ENCODE measurements around the gene PMFBP1. TPM values are rescaled to one million over a fixed set of nuclear protein-coding genes. Genes with fewer than 3 reads are reported as not detected.

The PMFBP1 gene
- total and polyA plus RNA-seq, 2 of the 4 experiments (the other 2 are of a cell fraction) = under 0.01 TPM; not detected in 1

DNA sequence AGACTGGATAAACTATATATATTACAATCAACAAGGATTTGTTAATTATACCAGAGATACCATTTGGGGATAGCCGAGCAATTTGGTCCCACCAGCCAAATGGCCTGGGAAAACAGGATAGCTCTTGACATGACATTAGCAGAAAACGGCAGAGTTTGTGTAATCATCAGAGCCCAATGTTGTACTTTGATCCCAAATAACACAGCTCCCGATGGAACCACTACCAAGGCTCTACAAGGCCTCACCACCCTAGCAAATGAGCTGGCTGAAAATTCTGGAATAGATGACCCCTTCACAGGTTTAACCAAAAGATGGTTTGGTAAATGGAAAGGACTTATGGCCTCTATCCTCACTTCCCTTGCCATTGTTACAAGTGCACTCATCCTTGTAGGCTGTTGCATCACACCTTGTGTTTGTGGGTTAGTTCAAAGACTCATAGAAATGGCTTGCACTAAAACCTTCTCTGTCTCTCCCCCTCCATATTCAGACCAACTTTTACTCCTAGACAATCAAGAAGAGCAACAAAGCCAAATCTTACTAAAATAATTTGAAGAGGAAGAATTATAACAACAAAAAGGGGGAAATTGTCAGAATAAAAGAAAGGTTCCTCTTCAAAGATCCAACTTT lies 88.1 kb downstream of the PMFBP1 start:
- Histone ChIP-seq H3K79me1 (ENCODE audit: low read depth in 1 of 2, low read length in 2 of 2) (no peaks in the 10 kb centered on the region), H3K36me3 (ENCODE audit: control insufficient read depth, insufficient read depth, low read length) (peaks cover 25% of the 10 kb centered on the region), H3K4me2 (ENCODE audit: low read depth, low read length) (no peak overlapping the region), H3K56ac (ENCODE audit: extremely low read depth, insufficient read depth, low read length) (no peak overlapping the region), H3K4me1 (ENCODE audit: control insufficient read depth, insufficient read depth, low read length) (no peaks in the 10 kb centered on the region), H3K9me1 (ENCODE audit: insufficient read depth, low read length) (no peaks in the 10 kb centered on the region), H3K4me3 (ENCODE audit: insufficient read depth, low read depth, low read length) (no peak overlapping the region), H3K14ac (replicated peaks; ENCODE audit: low read depth, low read length) (no peak overlapping the region), H3K23ac (ENCODE audit: low read depth, low read length) (no peak overlapping the region), H2BK5ac (ENCODE audit: low read depth, low read length, poor library complexity, severe bottlenecking) (no peak overlapping the region), H4K91ac (ENCODE audit: insufficient read depth, low read depth, low read length) (no peak overlapping the region), H4K5ac (ENCODE audit: low read depth, low read length) (no peak overlapping the region), H4K8ac (ENCODE audit: low read depth in 2 of 2, low read length in 2 of 2) (no peak overlapping the region), H3K27ac (ENCODE audit: insufficient read depth, low read length) (no peak overlapping the region), H2AK5ac (ENCODE audit: low read depth, low read length) (no peak overlapping the region), H4K20me1 (ENCODE audit: insufficient read depth, low read length) (no peaks in the 10 kb centered on the region), H2AK9ac (replicated peaks; ENCODE audit: low read depth, low read length, poor library complexity) (no peak overlapping the region), H3K27me3 (ENCODE audit: control insufficient read depth, insufficient read depth, low read length) (no peaks in the 10 kb centered on the region), H2BK120ac (ENCODE audit: low read depth, low read length) (no peak overlapping the region), H2BK15ac (ENCODE audit: low read depth, low read length) (no peak overlapping the region), H3K4ac (ENCODE audit: low read depth, low read length) (no peak overlapping the region), H2AFZ (replicated peaks; ENCODE audit: low read length, poor library complexity) (no peak overlapping the region), H3K9me3 (ENCODE audit: control insufficient read depth, insufficient read depth, low read length) (peaks cover 6% of the 10 kb centered on the region; the same call in 1 of the 2 replicates), H3K9ac (ENCODE audit: low read depth, low read length) (no peak overlapping the region), H2BK20ac (ENCODE audit: low read depth, low read length) (no peak overlapping the region), H3K18ac (ENCODE audit: low read depth, low read length) (no peak overlapping the region)
- no peak for DNase-seq
- dilution Hi-C loops (cut with HindIII; ENCODE audit: low sequenced_read_pairs, unreplicated experiment) (no loop called here), intact Hi-C loops (cut with micrococcal nuclease) (no loop called here), in situ Hi-C loops (cut with MboI; ENCODE audit: low sequenced_read_pairs) (no loop called here)
- ChIA-PET CTCF (interaction anchor here (0.9 kb wide), 1 partner anchor 10 kb away, joined by 3 read pairs; the partner anchor contains the start of genes DHX38 and TXNL4B), POLR2A (ENCODE audit: unreplicated experiment) (no interaction called here)
- no TSS peak for BruUV-seq (replicated peaks)
- 88% methylated on average over 1 of the region's 3 CpGs; no CpG with 5 or more reads in 1 of the 2 experiments for WGBS, 2 experiments (ENCODE audit: extremely low coverage in 2 of 2, insufficient read length in 1 of 2)
- TF ChIP-seq RAD21 (IDR thresholded peaks at IDR 0.05; ENCODE audit: low read length) (no peak), POLR2A (IDR thresholded peaks at IDR 0.05; ENCODE audit: low read depth, low read length) (no peak), SMC3 (IDR thresholded peaks at IDR 0.05; ENCODE audit: low read depth, low read length) (no peak), CTCF (conservative IDR thresholded peaks at IDR 0.05; ENCODE audit: low read depth, low read length) (no peak), MAZ (IDR thresholded peaks at IDR 0.05; ENCODE audit: borderline replicate concordance, low read depth, low read length) (no peak), CEBPB (IDR thresholded peaks at IDR 0.05; ENCODE audit: low read depth, low read length) (no peak), MAFK (IDR thresholded peaks at IDR 0.05; ENCODE audit: low read depth, low read length) (no peak), RFX5 (IDR thresholded peaks at IDR 0.05; ENCODE audit: low read depth, low read length) (no peak), CHD1 (IDR thresholded peaks at IDR 0.05; ENCODE audit: low read depth, low read length) (no peak), USF2 (IDR thresholded peaks at IDR 0.05; ENCODE audit: low read depth, low read length) (no peak), NFE2L2 (IDR thresholded peaks at IDR 0.05; ENCODE audit: low read depth, low read length) (no peak), RCOR1 (IDR thresholded peaks at IDR 0.05; ENCODE audit: insufficient replicate concordance, low read length) (no peak), MXI1 (IDR thresholded peaks at IDR 0.05; ENCODE audit: borderline replicate concordance, low read depth, low read length) (no peak)
- no peak for ATAC-seq (ENCODE audit: low read depth)

All from IMR-90 (cell line).